Esophagus muscularis mucosa (tissue), 4 donors: ENCODE results near the gene ST6GAL1.

Experiments
- CTCF ChIP-seq, 3 experiments: fragments of 200-600 bp in 2 of 3; fragments of 450-650 bp in 1 of 3; sonication (generic) in 2 of 3; IDR thresholded peaks; one replicate each; pipeline ENCODE4 v1.5.1; 2017 to 2019; ENCODE audit warnings: antibody characterized with exemption in 3 of 3, mild to moderate bottlenecking in 2 of 3, moderate library complexity in 1 of 3
- EP300 ChIP-seq: sonication (generic); formaldehyde crosslinking; IDR thresholded peaks from one replicate; pipeline ENCODE4 v1.6.1; 2017; ENCODE audit warnings: antibody characterized with exemption
- POLR2A ChIP-seq: fragments of 450-650 bp; IDR thresholded peaks from one replicate; pipeline ENCODE4 v1.6.1; 2017; ENCODE audit warnings: antibody characterized with exemption, moderate library complexity, mild to moderate bottlenecking, low read depth
- POLR2AphosphoS5 ChIP-seq, 2 donors: sonication (generic); formaldehyde crosslinking; IDR thresholded peaks; one replicate each; pipeline ENCODE4 v1.6.1; 2017; ENCODE audit warnings: antibody characterized with exemption in 2 of 2

GRCh38 chr3:187015903-187016638 is 85.7 kb downstream of the ST6GAL1 start:
- TF ChIP-seq CTCF (IDR thresholded peaks at IDR 0.05) (no peak), POLR2A (no peak), POLR2AphosphoS5 (IDR thresholded peaks at IDR 0.05) (no peak), EP300 (no peak)
